ENCODE measurements around the gene RACK1. TPM values are rescaled to one million over a fixed set of nuclear protein-coding genes. Genes with fewer than 3 reads are reported as not detected.

RACK1 gene
- total and polyA plus RNA-seq, 2 of the 13 experiments (the other 11 are each of a cell fraction or from before 2014, with no cell fraction given): 2,514 to 6,141 TPM

- TF ChIP-seq PRDM10 (CRISPR knock-in tag; IDR thresholded peaks at IDR 0.05; ENCODE audit: low read depth) (no peak), MAZ (IDR thresholded peaks at IDR 0.05; ENCODE audit: borderline replicate concordance, low read depth, low read length) (no peak), MAZ (CRISPR knock-in tag; IDR thresholded peaks at IDR 0.05; ENCODE audit: low read depth) (no peak), ZBTB2 (CRISPR knock-in tag; IDR thresholded peaks at IDR 0.05; ENCODE audit: low read depth) (no peak), ZNF225 (CRISPR knock-in tag; IDR thresholded peaks at IDR 0.05) (no peak), ATAD3A (CRISPR knock-in tag; IDR thresholded peaks at IDR 0.05) (no peak), NFRKB (IDR thresholded peaks at IDR 0.05) (no peak), ARHGAP35 (CRISPR knock-in tag; IDR thresholded peaks at IDR 0.05; ENCODE audit: borderline replicate concordance) (no peak), ZNF205 (CRISPR knock-in tag; IDR thresholded peaks at IDR 0.05) (0 out of 2 replicates have a peak, but pooled peaks have one; percentile 24), IRF9 (CRISPR knock-in tag; IDR thresholded peaks at IDR 0.05; ENCODE audit: borderline replicate concordance) (no peak), MEIS1 (CRISPR knock-in tag; IDR thresholded peaks at IDR 0.05; ENCODE audit: borderline replicate concordance) (no peak), PHF21A (CRISPR knock-in tag; IDR thresholded peaks at IDR 0.05) (peak; percentile 16; the same call in 1 of the 2 replicates), U2AF2 (IDR thresholded peaks at IDR 0.05; ENCODE audit: low read depth, low read length) (no peak), KLF16 (CRISPR knock-in tag; IDR thresholded peaks at IDR 0.05) (0 out of 4 replicates have a peak, but pooled peaks of 1 of the 2 experiments have one; percentile 54)
- TF ChIP-seq, protein P1, sequence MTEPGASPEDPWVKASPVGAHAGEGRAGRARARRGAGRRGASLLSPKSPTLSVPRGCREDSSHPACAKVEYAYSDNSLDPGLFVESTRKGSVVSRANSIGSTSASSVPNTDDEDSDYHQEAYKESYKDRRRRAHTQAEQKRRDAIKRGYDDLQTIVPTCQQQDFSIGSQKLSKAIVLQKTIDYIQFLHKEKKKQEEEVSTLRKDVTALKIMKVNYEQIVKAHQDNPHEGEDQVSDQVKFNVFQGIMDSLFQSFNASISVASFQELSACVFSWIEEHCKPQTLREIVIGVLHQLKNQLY (CRISPR knock-in tag; IDR thresholded peaks at IDR 0.05): no peak
- TF ChIP-seq, protein P2, sequence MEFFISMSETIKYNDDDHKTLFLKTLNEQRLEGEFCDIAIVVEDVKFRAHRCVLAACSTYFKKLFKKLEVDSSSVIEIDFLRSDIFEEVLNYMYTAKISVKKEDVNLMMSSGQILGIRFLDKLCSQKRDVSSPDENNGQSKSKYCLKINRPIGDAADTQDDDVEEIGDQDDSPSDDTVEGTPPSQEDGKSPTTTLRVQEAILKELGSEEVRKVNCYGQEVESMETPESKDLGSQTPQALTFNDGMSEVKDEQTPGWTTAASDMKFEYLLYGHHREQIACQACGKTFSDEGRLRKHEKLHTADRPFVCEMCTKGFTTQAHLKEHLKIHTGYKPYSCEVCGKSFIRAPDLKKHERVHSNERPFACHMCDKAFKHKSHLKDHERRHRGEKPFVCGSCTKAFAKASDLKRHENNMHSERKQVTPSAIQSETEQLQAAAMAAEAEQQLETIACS (CRISPR knock-in tag; IDR thresholded peaks at IDR 0.05): 0 out of 2 replicates have a peak, but pooled peaks have one; percentile 19
Measured at GRCh38 chr5:181188700-181189362, 54.9 kb downstream of the RACK1 start (continued).

All from HepG2 (cell line).